Stimulated activated CD4-positive, alpha-beta T cell treated with anti-CD3 and anti-CD28 coated beads, Interleukin-15, amount 100 ng/mL, for 1 hour (primary cell): ENCODE results near the gene DLEC1.
"Not testable (repeated sequence)": the region's sequence is repeated elsewhere in the genome, so short reads cannot be mapped to it uniquely, and the experiment has no call there.

Source experiments
- DNase-seq, 2 donors: peaks; one replicate each; pipeline ENCODE4 v3.0.0-alpha.2; 2020; ENCODE audit warnings: low read depth in 1 of 2, low spot score in 1 of 2

Gene DLEC1

GRCh38 chr3:38119821-38120692 is 81.0 kb downstream of the DLEC1 start:
- no peak for DNase-seq

- no peak for DNase-seq
These were observed 81.9 kb downstream of the DLEC1 start for GRCh38 chr3:38120693-38121450.

- no peak for DNase-seq
These were observed 82.4 kb downstream of the DLEC1 start for GRCh38 chr3:38121451-38121831.

GRCh38 chr3:38121832-38122461 is 82.9 kb downstream of the DLEC1 start:
- DNase-seq, result no peak

- no peak for DNase-seq
These were observed 83.8 kb downstream of the DLEC1 start for GRCh38 chr3:38122712-38123290.

GRCh38 chr3:38124324-38125122 is 85.5 kb downstream of the DLEC1 start:
- DNase-seq, result no peak

GRCh38 chr3:38125305-38126120 is 86.5 kb downstream of the DLEC1 start:
- no peak for DNase-seq

GRCh38 chr3:38126121-38126892 is 87.3 kb downstream of the DLEC1 start:
- no peak for DNase-seq

GRCh38 chr3:38127611-38128302 is 88.7 kb downstream of the DLEC1 start:
- DNase-seq, result no peak

- DNase-seq, result no peak
These were observed 89.3 kb downstream of the DLEC1 start for GRCh38 chr3:38128303-38128655.

- no peak for DNase-seq
These were observed 90.0 kb downstream of the DLEC1 start for GRCh38 chr3:38129058-38129457.

- no peak for DNase-seq
These were observed 91.6 kb downstream of the DLEC1 start for GRCh38 chr3:38130631-38131065.

GRCh38 chr3:38131621-38132369 is 92.8 kb downstream of the DLEC1 start:
- no peak for DNase-seq

- no peak for DNase-seq
These were observed 94.2 kb downstream of the DLEC1 start for GRCh38 chr3:38133209-38133556.

- DNase-seq, result no peak
These were observed 94.8 kb downstream of the DLEC1 start for GRCh38 chr3:38133557-38134405.

GRCh38 chr3:38134517-38135143 is 95.6 kb downstream of the DLEC1 start:
- not testable (repeated sequence) for DNase-seq
